Activated CD8-positive, alpha-beta memory T cell treated with anti-CD3 and anti-CD28 coated beads, Interleukin-2, amount 50 U/mL, for 1 hour (primary cell): ENCODE measurements around the gene TIMP1.

ENCODE experiments used
- DNase-seq: peaks from one replicate; pipeline ENCODE4 v3.0.0-alpha.2; 2020; ENCODE audit errors: extremely low read depth

The TIMP1 gene

GRCh38 chrX:47634871-47635575 lies 52.8 kb downstream of the TIMP1 start:
- no peak for DNase-seq
